Measurements from ENCODE around the gene PAQR4.

DNA sequence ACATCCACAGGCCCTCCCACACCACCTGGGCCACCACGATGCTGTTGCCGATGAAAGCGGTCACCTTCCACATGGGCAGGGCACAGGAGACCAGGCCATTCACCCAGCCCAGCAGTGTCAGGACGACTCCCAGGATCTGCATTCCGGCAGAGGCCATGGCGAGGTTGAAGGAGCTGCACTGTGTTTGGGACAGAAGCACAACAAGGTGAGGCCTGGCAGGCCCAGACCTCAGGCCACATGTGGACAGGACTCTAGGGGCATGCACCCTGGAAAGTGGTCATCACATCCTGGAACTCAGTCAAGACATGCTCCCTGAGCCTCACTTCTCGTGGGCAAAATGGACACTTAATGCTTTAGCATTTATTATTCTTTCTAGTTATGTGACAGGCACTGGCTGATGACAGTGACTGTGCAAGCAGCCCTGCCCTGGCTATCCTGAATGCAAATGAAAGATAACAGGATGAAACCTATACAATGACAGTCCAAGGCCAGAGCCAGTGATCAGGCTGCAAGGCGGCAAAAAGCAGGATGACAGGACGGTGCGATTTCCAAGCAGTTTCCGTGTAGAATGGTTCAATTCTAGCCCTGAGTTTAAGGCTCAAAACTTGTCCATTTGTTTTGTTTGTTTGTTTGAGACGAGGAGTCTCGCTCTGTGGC is 46.8 kb downstream of the PAQR4 start:
- TF ChIP-seq ZFP30 (CRISPR knock-in tag; IDR thresholded peaks at IDR 0.05) = no peak
- TF ChIP-seq, protein P1, sequence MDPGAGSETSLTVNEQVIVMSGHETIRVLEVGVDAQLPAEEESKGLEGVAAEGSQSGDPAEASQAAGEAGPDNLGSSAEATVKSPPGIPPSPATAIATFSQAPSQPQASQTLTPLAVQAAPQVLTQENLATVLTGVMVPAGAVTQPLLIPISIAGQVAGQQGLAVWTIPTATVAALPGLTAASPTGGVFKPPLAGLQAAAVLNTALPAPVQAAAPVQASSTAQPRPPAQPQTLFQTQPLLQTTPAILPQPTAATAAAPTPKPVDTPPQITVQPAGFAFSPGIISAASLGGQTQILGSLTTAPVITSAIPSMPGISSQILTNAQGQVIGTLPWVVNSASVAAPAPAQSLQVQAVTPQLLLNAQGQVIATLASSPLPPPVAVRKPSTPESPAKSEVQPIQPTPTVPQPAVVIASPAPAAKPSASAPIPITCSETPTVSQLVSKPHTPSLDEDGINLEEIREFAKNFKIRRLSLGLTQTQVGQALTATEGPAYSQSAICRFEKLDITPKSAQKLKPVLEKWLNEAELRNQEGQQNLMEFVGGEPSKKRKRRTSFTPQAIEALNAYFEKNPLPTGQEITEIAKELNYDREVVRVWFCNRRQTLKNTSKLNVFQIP (CRISPR knock-in tag; IDR thresholded peaks at IDR 0.05; ENCODE audit: borderline replicate concordance, low read depth) = no peak
- no peak for TF ChIP-seq ZC3H10 (CRISPR knock-in tag; IDR thresholded peaks at IDR 0.05)
- TF ChIP-seq, protein P2, sequence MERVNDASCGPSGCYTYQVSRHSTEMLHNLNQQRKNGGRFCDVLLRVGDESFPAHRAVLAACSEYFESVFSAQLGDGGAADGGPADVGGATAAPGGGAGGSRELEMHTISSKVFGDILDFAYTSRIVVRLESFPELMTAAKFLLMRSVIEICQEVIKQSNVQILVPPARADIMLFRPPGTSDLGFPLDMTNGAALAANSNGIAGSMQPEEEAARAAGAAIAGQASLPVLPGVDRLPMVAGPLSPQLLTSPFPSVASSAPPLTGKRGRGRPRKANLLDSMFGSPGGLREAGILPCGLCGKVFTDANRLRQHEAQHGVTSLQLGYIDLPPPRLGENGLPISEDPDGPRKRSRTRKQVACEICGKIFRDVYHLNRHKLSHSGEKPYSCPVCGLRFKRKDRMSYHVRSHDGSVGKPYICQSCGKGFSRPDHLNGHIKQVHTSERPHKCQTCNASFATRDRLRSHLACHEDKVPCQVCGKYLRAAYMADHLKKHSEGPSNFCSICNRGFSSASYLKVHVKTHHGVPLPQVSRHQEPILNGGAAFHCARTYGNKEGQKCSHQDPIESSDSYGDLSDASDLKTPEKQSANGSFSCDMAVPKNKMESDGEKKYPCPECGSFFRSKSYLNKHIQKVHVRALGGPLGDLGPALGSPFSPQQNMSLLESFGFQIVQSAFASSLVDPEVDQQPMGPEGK (CRISPR knock-in tag; IDR thresholded peaks at IDR 0.05; ENCODE audit: borderline replicate concordance) = no peak
- TF ChIP-seq GLIS3 (CRISPR knock-in tag; IDR thresholded peaks at IDR 0.05) = no peak
- no peak for TF ChIP-seq PPARA (CRISPR knock-in tag; IDR thresholded peaks at IDR 0.05; ENCODE audit: borderline replicate concordance)
- no peak for TF ChIP-seq ZNF565 (CRISPR knock-in tag; conservative IDR thresholded peaks at IDR 0.05; ENCODE audit: low read depth)
- no peak for TF ChIP-seq ZNF8 (CRISPR knock-in tag; IDR thresholded peaks at IDR 0.05)
- no peak for TF ChIP-seq ZFP3 (CRISPR knock-in tag; IDR thresholded peaks at IDR 0.05)
